ENCODE data around the gene SOD3.

Gene SOD3

GRCh38 chr4:24842356-24842755, 47.0 kb downstream of the SOD3 start:
- DNase-seq (ENCODE audit: low spot score) = no peak

GRCh38 chr4:24843096-24843495, 47.7 kb downstream of the SOD3 start:
- DNase-seq (ENCODE audit: low spot score) = no peak

GRCh38 chr4:24845132-24845531, 49.8 kb downstream of the SOD3 start:
- DNase-seq (ENCODE audit: low spot score) = no peak

- DNase-seq (ENCODE audit: low spot score) = no peak
Measured at GRCh38 chr4:24845902-24846301, 50.5 kb downstream of the SOD3 start.

- DNase-seq (ENCODE audit: low spot score) = no peak
Measured at GRCh38 chr4:24846716-24847115, 51.3 kb downstream of the SOD3 start.

GRCh38 chr4:24849351-24849750, 54.0 kb downstream of the SOD3 start:
- no peak for DNase-seq (ENCODE audit: low spot score)

- DNase-seq (ENCODE audit: low spot score) = no peak
Measured at GRCh38 chr4:24849756-24850155, 54.4 kb downstream of the SOD3 start.

Data from CD4-positive, alpha-beta T cell treated with Interleukin-6 at 100 ng/mL for 8 hours (primary cell).